OCI-LY1 (cell line): ENCODE data around the gene NEUROD4.

Experiments used
- H2AFZ ChIP-seq: fragments of 200-600 bp; sonication (generic), shearing (Covaris generic); 2 replicates; pipeline ENCODE4 v1.6.0; 2014; ENCODE audit warnings: antibody characterized with exemption, mild to moderate bottlenecking, low read length
- H3F3A ChIP-seq: fragments of 200-600 bp; sonication (generic), shearing (Covaris generic); 2 replicates; pipeline ENCODE4 v1.6.0; 2014; ENCODE audit warnings: mild to moderate bottlenecking, antibody characterized with exemption, low read length, moderate library complexity; ENCODE audit not compliant: insufficient read depth
- H3K27ac ChIP-seq: fragments of 200-600 bp; sonication (generic); 2 replicates; pipeline ENCODE4 v1.5.1; 2014; ENCODE audit warnings: low read length, mixed run types, mild to moderate bottlenecking, low read depth; ENCODE audit not compliant: poor library complexity, severe bottlenecking
- H3K27me3 ChIP-seq: fragments of 200-600 bp; sonication (generic); 2 replicates; pipeline ENCODE4 v1.6.0; 2014; ENCODE audit warnings: antibody characterized with exemption, mild to moderate bottlenecking, low read length, moderate library complexity; ENCODE audit not compliant: insufficient read depth
- H3K36me3 ChIP-seq: fragments of 200-600 bp; sonication (generic); 2 replicates; pipeline ENCODE4 v1.6.1; 2014; ENCODE audit warnings: mild to moderate bottlenecking, antibody characterized with exemption, low read length, moderate library complexity, mixed read lengths; ENCODE audit not compliant: insufficient read depth
- H3K4me1 ChIP-seq: fragments of 200-600 bp; sonication (generic); 2 replicates; pipeline ENCODE4 v1.5.1; 2014; ENCODE audit warnings: mild to moderate bottlenecking, low read length, moderate library complexity; ENCODE audit not compliant: insufficient read depth, severe bottlenecking
- H3K4me2 ChIP-seq: fragments of 200-600 bp; sonication (generic), shearing (Covaris generic); 2 replicates; pipeline ENCODE4 v1.6.1; 2014; ENCODE audit warnings: low read length
- H3K4me3 ChIP-seq: fragments of 200-600 bp; sonication (generic); 2 replicates; pipeline ENCODE4 v1.5.1; 2014; ENCODE audit warnings: low read length, low read depth, mild to moderate bottlenecking, mixed read lengths; ENCODE audit not compliant: poor library complexity, severe bottlenecking
- H3K79me2 ChIP-seq: fragments of 200-600 bp; shearing (Covaris generic); 2 replicates; pipeline ENCODE4 v1.6.1; 2016; ENCODE audit warnings: mixed run types, low read length, mixed read lengths; ENCODE audit not compliant: insufficient read depth
- H3K9ac ChIP-seq: fragments of 200-600 bp; sonication (generic), shearing (Covaris generic); 2 replicates; pipeline ENCODE4 v1.6.1; 2014; ENCODE audit warnings: mild to moderate bottlenecking, low read length, mixed read lengths
- H3K9me2 ChIP-seq: fragments of 200-600 bp; sonication (generic), shearing (Covaris generic); 2 replicates; pipeline ENCODE4 v1.6.1; 2014; ENCODE audit warnings: low read depth, mild to moderate bottlenecking, low read length, mixed read lengths
- H3K9me3 ChIP-seq: fragments of 200-600 bp; shearing (Covaris generic); 2 replicates; pipeline ENCODE4 v1.6.1; 2014; ENCODE audit warnings: low read length, mixed read lengths
- H4K20me1 ChIP-seq: fragments of 200-600 bp; sonication (generic), shearing (Covaris generic); 2 replicates; pipeline ENCODE4 v1.6.0; 2016; ENCODE audit warnings: mild to moderate bottlenecking, low read length; ENCODE audit not compliant: insufficient read depth
- CTCF ChIP-seq: fragments of 200-600 bp; sonication (generic), shearing (Covaris generic); IDR thresholded peaks from 2 replicates; pipeline ENCODE4 v1.5.1; 2017; ENCODE audit warnings: mild to moderate bottlenecking, antibody characterized with exemption, low read length, moderate library complexity, mixed read lengths
- EZH2 ChIP-seq: fragments of 200-600 bp; sonication (generic), shearing (Covaris generic); IDR thresholded peaks from 2 replicates; pipeline ENCODE4 v1.8.0; 2017; ENCODE audit warnings: borderline replicate concordance, mixed run types, mild to moderate bottlenecking, antibody characterized with exemption, low read length, moderate library complexity, mixed read lengths

Gene NEUROD4

DNA sequence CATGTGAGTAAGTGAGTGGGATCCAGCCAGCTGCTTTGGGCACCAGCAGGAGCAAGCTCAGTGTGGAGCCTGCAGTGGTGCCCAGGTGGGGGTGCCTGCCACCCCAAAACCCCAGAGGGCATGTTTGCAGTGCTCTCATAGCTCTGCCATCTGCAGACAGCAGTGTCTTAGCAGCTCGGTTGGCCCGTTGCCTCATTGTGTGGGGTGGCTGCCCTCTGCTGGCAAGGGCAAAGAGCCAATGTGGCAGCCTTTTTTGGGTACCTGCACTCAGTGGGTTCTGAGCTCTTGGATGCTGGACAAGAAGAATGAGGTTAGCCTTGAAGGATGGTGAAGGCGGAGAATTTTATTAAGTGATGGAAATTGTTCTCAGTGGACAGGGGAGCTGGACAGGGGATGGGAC, 52.3 kb downstream of the NEUROD4 start:
- H3K9me3 ChIP-seq: no peaks in the 10 kb centered on the region; the same call in 1 of the 2 replicates
- no peak overlapping the region for H2AFZ ChIP-seq
- H3K79me2 ChIP-seq: no peaks in the 10 kb centered on the region
- no peaks in the 10 kb centered on the region for H4K20me1 ChIP-seq
- H3K4me2 ChIP-seq: no peak overlapping the region
- H3K27me3 ChIP-seq: no peaks in the 10 kb centered on the region
- H3K9me2 ChIP-seq: no peaks in the 10 kb centered on the region
- no peak overlapping the region for H3K9ac ChIP-seq
- TF ChIP-seq EZH2 (no peak), CTCF (peak; percentile 98)
- H3K27ac ChIP-seq: no peak overlapping the region
- no peaks in the 10 kb centered on the region; the same call in 1 of the 2 replicates for H3K36me3 ChIP-seq
- peaks cover 16% of the 10 kb centered on the region for H3K4me1 ChIP-seq
- H3F3A ChIP-seq: no peaks in the 10 kb centered on the region
- no peak overlapping the region for H3K4me3 ChIP-seq

GRCh38 chr12:55073043-55074022, 53.6 kb downstream of the NEUROD4 start:
- no peaks in the 10 kb centered on the region for H3K27me3 ChIP-seq
- no peaks in the 10 kb centered on the region; the same call in 1 of the 2 replicates for H3K36me3 ChIP-seq
- H3K4me2 ChIP-seq: no peak overlapping the region
- peak overlapping the region; percentile 88 for H3K27ac ChIP-seq
- no peaks in the 10 kb centered on the region; the same call in 1 of the 2 replicates for H3K9me3 ChIP-seq
- H4K20me1 ChIP-seq: no peaks in the 10 kb centered on the region
- H2AFZ ChIP-seq: no peak overlapping the region
- H3K4me1 ChIP-seq: peaks cover 16% of the 10 kb centered on the region
- no peaks in the 10 kb centered on the region for H3K9me2 ChIP-seq
- no peak for TF ChIP-seq EZH2
- peak; percentile 94 for TF ChIP-seq CTCF
- H3K4me3 ChIP-seq: no peak overlapping the region
- H3K79me2 ChIP-seq: no peaks in the 10 kb centered on the region
- H3F3A ChIP-seq: no peaks in the 10 kb centered on the region
- H3K9ac ChIP-seq: no peak overlapping the region

GRCh38 chr12:55074806-55075205, 55.0 kb downstream of the NEUROD4 start:
- no peaks in the 10 kb centered on the region for H4K20me1 ChIP-seq
- H3K4me2 ChIP-seq: peak overlapping the region; percentile 46
- no peaks in the 10 kb centered on the region for H3K79me2 ChIP-seq
- H3K4me3 ChIP-seq: no peak overlapping the region
- no peaks in the 10 kb centered on the region for H3F3A ChIP-seq
- peak overlapping the region; percentile 30; the same call in 1 of the 2 replicates for H3K9ac ChIP-seq
- no peaks in the 10 kb centered on the region for H3K27me3 ChIP-seq
- no peaks in the 10 kb centered on the region for H3K9me2 ChIP-seq
- peak overlapping the region; percentile 88 for H3K27ac ChIP-seq
- H2AFZ ChIP-seq: peak overlapping the region; percentile 53; the same call in 1 of the 2 replicates
- peaks cover 16% of the 10 kb centered on the region for H3K4me1 ChIP-seq
- TF ChIP-seq EZH2: no peak
- TF ChIP-seq CTCF: no peak
- no peaks in the 10 kb centered on the region; the same call in 1 of the 2 replicates for H3K36me3 ChIP-seq
- no peaks in the 10 kb centered on the region; the same call in 1 of the 2 replicates for H3K9me3 ChIP-seq
